SK-N-SH (cell line): ENCODE data around the gene PIGC.

ENCODE experiments used
- EP300 ChIP-seq, 2 experiments: IDR thresholded peaks; 2 replicates each; pipeline versions ENCODE4 v1.4.0 to v1.6.1; 2012; ENCODE audit warnings: borderline replicate concordance in 1 of 2, low read depth in 1 of 2, low read length in 1 of 2
- EZH2phosphoT487 ChIP-seq: fragments of 200-600 bp; sonication (generic); IDR thresholded peaks from 2 replicates; pipeline ENCODE4 v1.6.1; 2017; ENCODE audit warnings: low read depth, mixed run types, mild to moderate bottlenecking, antibody characterized with exemption, moderate library complexity, borderline replicate concordance

DNA sequence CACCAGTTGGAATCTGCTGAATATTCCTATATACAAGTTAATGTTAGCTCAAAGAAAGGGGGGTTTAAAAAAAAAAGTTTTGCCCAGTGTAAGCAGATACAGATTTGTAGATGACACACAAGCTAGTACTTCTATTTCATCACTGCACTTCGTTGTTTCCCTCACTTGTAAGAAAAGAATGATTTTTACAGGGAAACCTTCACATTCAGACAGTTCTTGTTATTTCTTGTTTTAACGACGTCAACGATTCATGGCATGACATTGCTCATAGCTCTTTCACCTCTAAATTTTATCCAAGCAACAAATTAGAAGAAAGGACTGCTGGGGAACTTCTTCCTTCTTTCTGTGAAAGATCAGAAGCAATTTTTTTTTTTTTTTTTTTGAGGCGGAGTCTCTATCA lies 49.1 kb downstream of the PIGC start:
- TF ChIP-seq EP300 (IDR thresholded peaks at IDR 0.05; ENCODE audit: borderline replicate concordance in 1 of 2, low read depth in 1 of 2, low read length in 1 of 2) (no peak), EZH2phosphoT487 (no peak)
